HepG2 (cell line): ENCODE data around the gene TOP1. TPM values are rescaled to one million over a fixed set of nuclear protein-coding genes. Genes with fewer than 3 reads are reported as not detected.
A peak's percentile ranks its signal among the peaks of the same experiment; 100 is the strongest.

Experiments used
- ATAC-seq: fragments of 200-7000 bp; cut with Tn5 transposase; 3 replicates; pipeline ENCODE4 v1.9.1; 2020; ENCODE audit warnings: mild to moderate bottlenecking, moderate library complexity
- BruUV-seq: library from RNA; stranded (reverse); fragments of 400-500 nt; replicated peaks from 2 replicates; lab custom pipeline; 2021; lab: Mats Ljungman, UMichigan
- CTCF ChIA-PET: fragments of 300-600 bp; formaldehyde crosslinking; extraction: SDS; loops from one replicate; lab custom pipeline; 2021; ENCODE audit warnings: low total read pairs, inconsistent platforms, low intra/inter-chr PET ratio; lab: Yijun Ruan, JAX
- POLR2A ChIA-PET: fragments of 350-600 bp; sonication (Branson Sonifier 250); formaldehyde crosslinking; loops from one replicate; lab custom pipeline; 2020; ENCODE audit warnings: antibody characterized with exemption, inconsistent platforms; lab: Yijun Ruan, JAX
- DNase-seq: peaks from one replicate; pipeline ENCODE4 v3.0.0-alpha.2; 2015; ENCODE audit warnings: low spot score
- FAIRE-seq: peaks from 3 replicates; lab custom pipeline; 2011; peaks lifted over from hg19 to GRCh38; lab: Jason Lieb, UNC
- H2AFZ ChIP-seq: one replicate; pipeline ENCODE4 v1.6.1; 2011; ENCODE audit warnings: low read length, inconsistent platforms
- H3K27ac ChIP-seq: fragments of 300-600 bp; 3 replicates; pipeline ENCODE4 v1.8.0; 2011; ENCODE audit warnings: mixed run types, mild to moderate bottlenecking, mixed read lengths, low read length, inconsistent platforms; ENCODE audit not compliant: insufficient read depth; ENCODE audit errors: extremely low read length
- H3K27me3 ChIP-seq, 2 experiments: fragments of 200-600 bp in 1 of 2; 2 replicates in 1 of 2; 3 replicates in 1 of 2; pipeline versions ENCODE4 v1.6.0 to v1.8.0; 2011; ENCODE audit warnings: low read length in 2 of 2, mild to moderate bottlenecking in 2 of 2, moderate library complexity in 2 of 2, inconsistent platforms in 1 of 2; ENCODE audit not compliant: insufficient read depth in 2 of 2, control insufficient read depth in 1 of 2
- H3K36me3 ChIP-seq, 2 experiments: fragments of 200-600 bp in 1 of 2; replicated peaks in 1 of 2; 2 replicates in 1 of 2; 3 replicates in 1 of 2; pipeline versions ENCODE4 v1.5.1 to v1.8.0; 2011; ENCODE audit warnings: low read length in 2 of 2, inconsistent platforms in 1 of 2; ENCODE audit not compliant: insufficient read depth in 2 of 2, control insufficient read depth in 1 of 2
- H3K4me1 ChIP-seq: 2 replicates; pipeline ENCODE4 v1.5.1; 2012; ENCODE audit warnings: low read length, inconsistent platforms; ENCODE audit not compliant: insufficient read depth
- H3K4me2 ChIP-seq: 2 replicates; pipeline ENCODE4 v1.6.0; 2011; ENCODE audit warnings: low read depth, low read length, inconsistent platforms
- H3K4me3 ChIP-seq, 3 experiments: fragments of 200-600 bp in 1 of 3; sonication (generic), shearing (Covaris generic) in 1 of 3; replicated peaks in 1 of 3; 2 replicates each; pipeline ENCODE4 v1.5.1; 2011 to 2016; ENCODE audit warnings: low read length in 3 of 3, inconsistent platforms in 2 of 3, low read depth in 2 of 3, mild to moderate bottlenecking in 2 of 3, control low read depth in 1 of 3, mixed read lengths in 1 of 3; ENCODE audit not compliant: insufficient read depth in 1 of 3
- H3K79me2 ChIP-seq: one replicate; pipeline ENCODE4 v1.6.1; 2011; ENCODE audit warnings: low read length, inconsistent platforms; ENCODE audit not compliant: insufficient read depth
- H3K9ac ChIP-seq: 2 replicates; pipeline ENCODE4 v1.6.0; 2011; ENCODE audit warnings: mild to moderate bottlenecking, low read depth, low read length, inconsistent platforms; ENCODE audit not compliant: insufficient read depth
- H3K9me3 ChIP-seq: 2 replicates; pipeline ENCODE4 v1.5.1; 2012; ENCODE audit warnings: mild to moderate bottlenecking, low read length
- H4K20me1 ChIP-seq: 2 replicates; pipeline ENCODE4 v1.6.0; 2011; ENCODE audit warnings: inconsistent platforms, mild to moderate bottlenecking, low read length, moderate library complexity; ENCODE audit not compliant: insufficient read depth
- HOXA7 ChIP-seq: sonication (generic); formaldehyde crosslinking; IDR thresholded peaks from 2 replicates; pipeline ENCODE4 v1.8.1; 2022; ENCODE audit warnings: mild to moderate bottlenecking, missing genetic modification reagents, moderate library complexity
- IRX3 ChIP-seq: sonication (generic); formaldehyde crosslinking; IDR thresholded peaks from 2 replicates; pipeline ENCODE4 v1.8.1; 2023; ENCODE audit warnings: mild to moderate bottlenecking, low read depth, missing genetic modification reagents, borderline replicate concordance
- POLR2A ChIP-seq, 2 experiments: IDR thresholded peaks; 2 replicates each; pipeline ENCODE4 v1.6.1; 2011; ENCODE audit warnings: low read depth in 2 of 2, low read length in 2 of 2, mild to moderate bottlenecking in 1 of 2, moderate library complexity in 1 of 2; ENCODE audit not compliant: insufficient read depth in 1 of 2
- RBM22 ChIP-seq: fragments of 200-400 bp; formaldehyde crosslinking; optimal IDR thresholded peaks from 2 replicates; pipeline ENCODE3; 2017; ENCODE audit warnings: mild to moderate bottlenecking, low read length, moderate library complexity
- WGBS: methylation state at CpG from one replicate; pipeline ENCODE4 v1.1.6; 2017; ENCODE audit warnings: low lambda C conversion rate; 5-methylcytosine and 5-hydroxymethylcytosine counted together
- in situ Hi-C: cut with HindIII; loops from 2 replicates; pipeline ENCODE4 v1.10.0; 2017; ENCODE audit warnings: low pct_unique_long_range_greater_than_20kb; ENCODE audit not compliant: extremely low pct_ligation_motif_present
- intact Hi-C: fragments of 100-400 bp; cut with micrococcal nuclease; formaldehyde crosslinking; loops from one replicate; pipeline ENCODE4 v1.10.0; 2022; ENCODE audit not compliant: unreplicated experiment
- polyA plus RNA-seq, 8 experiments: library from polyadenylated mRNA; depleted of rRNA in 3 of 8; stranded (reverse) in 7 of 8; unstranded in 1 of 8; fragments of >200 nt; fragmentation: Illumina TruSeq in 4 of 8; extraction: Trizol in 4 of 8; gene quantifications; 2 replicates each; pipeline versions ENCODE4 v1.2.1 to v1.2.3, GENCODE V29; 2011 to 2016; ENCODE audit warnings: low read depth in 4 of 8, missing spikeins in 1 of 8, mixed read lengths in 1 of 8; ENCODE audit not compliant: insufficient read depth in 1 of 8
- total RNA-seq, 5 experiments: library from RNA; depleted of rRNA; stranded (reverse); fragments of >200 nt; fragmentation: Illumina TruSeq; extraction: Trizol; gene quantifications; 2 replicates each; pipeline ENCODE4 v1.2.3, GENCODE V29; 2016; ENCODE audit warnings: low read depth in 1 of 5
- TF ChIP-seq, protein P1 (sequence below): sonication (generic); formaldehyde crosslinking; IDR thresholded peaks from 2 replicates; pipeline ENCODE4 v1.4.0; 2020; ENCODE audit warnings: missing genetic modification reagents, borderline replicate concordance
- TF ChIP-seq, protein P2 (sequence below): sonication (generic); formaldehyde crosslinking; IDR thresholded peaks from 2 replicates; pipeline ENCODE4 v1.4.0; 2020; ENCODE audit warnings: low read depth, mild to moderate bottlenecking, missing genetic modification reagents

Gene TOP1
- total and polyA plus RNA-seq, 2 of the 13 experiments (the other 11 are each of a cell fraction or from before 2014, with no cell fraction given) = 10.2 to 19.4 TPM

DNA sequence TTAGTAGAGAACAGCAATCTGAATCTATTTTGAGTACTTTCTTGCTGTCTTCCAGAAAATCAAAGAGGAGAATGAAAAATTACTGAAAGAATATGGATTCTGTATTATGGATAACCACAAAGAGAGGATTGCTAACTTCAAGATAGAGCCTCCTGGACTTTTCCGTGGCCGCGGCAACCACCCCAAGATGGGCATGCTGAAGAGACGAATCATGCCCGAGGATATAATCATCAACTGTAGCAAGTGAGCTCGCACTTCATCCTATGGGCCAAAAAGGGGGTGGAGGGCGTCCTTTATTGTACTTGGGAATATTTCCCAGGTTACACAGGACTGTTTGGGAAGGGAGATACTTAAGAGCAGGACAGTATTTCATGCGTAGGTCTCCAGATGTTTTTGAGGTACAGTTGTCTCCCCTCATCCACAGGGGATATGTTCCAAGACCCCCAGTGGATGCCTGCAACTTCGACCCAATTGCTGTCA, 71.4 kb downstream of the TOP1 start:
- ATAC-seq (no peak), FAIRE-seq (no peak), DNase-seq (no peak)
- Histone ChIP-seq H3K9ac (no peak overlapping the region), H3K9me3 (no peaks in the 10 kb centered on the region), H3K27me3 (no peaks in the 10 kb centered on the region), H4K20me1 (no peaks in the 10 kb centered on the region), H3K36me3 (peaks cover 39 to 86% of the 10 kb centered on the region in 2 experiments), H3K4me2 (no peak overlapping the region), H2AFZ (no peak overlapping the region), H3K79me2 (no peaks in the 10 kb centered on the region), H3K4me3 (no peak overlapping the region), H3K27ac (no peak overlapping the region), H3K4me1 (0 out of 2 replicates have a peak, but pooled peaks cover 5% of the 10 kb centered on the region)
- CTCF ChIA-PET = interaction anchor here (1.9 kb wide), 1 partner anchor 109 kb away, joined by 4 read pairs; no protein-coding TSS in a partner anchor
- no TSS peak for BruUV-seq
- POLR2A ChIA-PET = no interaction called here
- TF ChIP-seq IRX3 (CRISPR knock-in tag) = no peak
- TF ChIP-seq RBM22 = peak; percentile 92
- TF ChIP-seq POLR2A (IDR thresholded peaks at IDR 0.05; ENCODE audit: insufficient read depth in 1 of 2, low read depth in 2 of 2, low read length in 2 of 2) = peak in 1 of 2 experiments; percentile 39; a peak in 1 of 4 replicates
- no peak for TF ChIP-seq HOXA7 (CRISPR knock-in tag)
- TF ChIP-seq, protein P1, sequence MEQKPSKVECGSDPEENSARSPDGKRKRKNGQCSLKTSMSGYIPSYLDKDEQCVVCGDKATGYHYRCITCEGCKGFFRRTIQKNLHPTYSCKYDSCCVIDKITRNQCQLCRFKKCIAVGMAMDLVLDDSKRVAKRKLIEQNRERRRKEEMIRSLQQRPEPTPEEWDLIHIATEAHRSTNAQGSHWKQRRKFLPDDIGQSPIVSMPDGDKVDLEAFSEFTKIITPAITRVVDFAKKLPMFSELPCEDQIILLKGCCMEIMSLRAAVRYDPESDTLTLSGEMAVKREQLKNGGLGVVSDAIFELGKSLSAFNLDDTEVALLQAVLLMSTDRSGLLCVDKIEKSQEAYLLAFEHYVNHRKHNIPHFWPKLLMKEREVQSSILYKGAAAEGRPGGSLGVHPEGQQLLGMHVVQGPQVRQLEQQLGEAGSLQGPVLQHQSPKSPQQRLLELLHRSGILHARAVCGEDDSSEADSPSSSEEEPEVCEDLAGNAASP = no peak
- TF ChIP-seq, protein P2, sequence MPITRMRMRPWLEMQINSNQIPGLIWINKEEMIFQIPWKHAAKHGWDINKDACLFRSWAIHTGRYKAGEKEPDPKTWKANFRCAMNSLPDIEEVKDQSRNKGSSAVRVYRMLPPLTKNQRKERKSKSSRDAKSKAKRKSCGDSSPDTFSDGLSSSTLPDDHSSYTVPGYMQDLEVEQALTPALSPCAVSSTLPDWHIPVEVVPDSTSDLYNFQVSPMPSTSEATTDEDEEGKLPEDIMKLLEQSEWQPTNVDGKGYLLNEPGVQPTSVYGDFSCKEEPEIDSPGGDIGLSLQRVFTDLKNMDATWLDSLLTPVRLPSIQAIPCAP (CRISPR knock-in tag) = no peak
- in situ Hi-C loops = no loop called here
- WGBS = 97% methylated on average over 9 of the region's 9 CpGs
- intact Hi-C loops = no loop called here
